Activated naive CD4-positive, alpha-beta T cell treated with anti-CD3 and anti-CD28 coated beads, Interleukin-2, amount 50 U/mL, for 72 hours (primary cell): ENCODE data around the gene NRAS. TPM values are rescaled to one million over a fixed set of nuclear protein-coding genes. Genes with fewer than 3 reads are reported as not detected.

ENCODE experiments used
- ATAC-seq, 2 donors: fragments of 150-1000 bp; cut with Tn5 transposase; 2 replicates each; pipeline ENCODE4 v1.10.0; 2021; ENCODE audit warnings: mild to moderate bottlenecking in 2 of 2, moderate library complexity in 2 of 2
- DNase-seq, 2 donors: peaks; one replicate each; pipeline ENCODE4 v3.0.0; 2021 to 2022; ENCODE audit warnings: low spot score in 2 of 2
- H3K27ac Mint-ChIP-seq, 2 donors: one replicate each; pipeline ENCODE4 v1.8.0; 2022; ENCODE audit warnings: mild to moderate bottlenecking in 2 of 2, mixed read lengths in 2 of 2
- H3K36me3 Mint-ChIP-seq, 2 donors: one replicate each; pipeline ENCODE4 v1.8.0; 2022; ENCODE audit warnings: mixed read lengths in 2 of 2
- H3K9me3 Mint-ChIP-seq, 2 donors: one replicate each; pipeline ENCODE4 v1.8.0; 2022; ENCODE audit warnings: mixed read lengths in 2 of 2
- total RNA-seq, 2 donors: library from RNA; stranded (reverse); gene quantifications; one replicate each; pipeline ENCODE4 v1.2.3, GENCODE V29; 2022

Gene NRAS
- total RNA-seq, 2 donors from 2014 or later, result 43.9 to 52.3 TPM

GRCh38 chr1:114741963-114742746 is 25.6 kb upstream of the NRAS start:
- Mint-ChIP-seq H3K9me3 (no peaks in the 10 kb centered on the region), H3K36me3 (peaks cover 0 to 38% of the 10 kb centered on the region in 2 donors), H3K27ac (peak overlapping the region in 1 of 2 donors; percentile 41)
- ATAC-seq (no peak), DNase-seq (no peak)

DNA sequence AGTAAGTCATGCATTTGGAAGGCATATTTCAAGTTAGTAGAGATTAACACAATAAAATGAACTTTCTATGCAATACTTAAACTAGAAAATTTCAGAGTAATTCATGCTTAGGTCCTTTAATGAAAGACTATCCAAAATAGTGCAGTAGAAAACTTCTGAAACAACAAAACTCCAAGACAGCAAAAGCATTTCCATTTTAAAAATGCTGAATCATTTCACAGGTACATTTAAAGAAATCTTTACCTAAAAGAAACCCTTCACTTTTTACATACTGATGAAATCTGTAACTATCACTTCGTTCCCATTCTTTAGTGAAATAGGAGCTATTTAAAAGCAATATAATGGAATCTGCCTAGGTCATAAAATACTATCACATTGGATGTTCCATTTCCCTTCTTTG is 23.8 kb upstream of the NRAS start:
- ATAC-seq (no peak), DNase-seq (no peak)
- Mint-ChIP-seq H3K27ac (no peak overlapping the region), H3K9me3 (no peaks in the 10 kb centered on the region), H3K36me3 (peaks cover 11 to 42% of the 10 kb centered on the region in 2 donors)

DNA sequence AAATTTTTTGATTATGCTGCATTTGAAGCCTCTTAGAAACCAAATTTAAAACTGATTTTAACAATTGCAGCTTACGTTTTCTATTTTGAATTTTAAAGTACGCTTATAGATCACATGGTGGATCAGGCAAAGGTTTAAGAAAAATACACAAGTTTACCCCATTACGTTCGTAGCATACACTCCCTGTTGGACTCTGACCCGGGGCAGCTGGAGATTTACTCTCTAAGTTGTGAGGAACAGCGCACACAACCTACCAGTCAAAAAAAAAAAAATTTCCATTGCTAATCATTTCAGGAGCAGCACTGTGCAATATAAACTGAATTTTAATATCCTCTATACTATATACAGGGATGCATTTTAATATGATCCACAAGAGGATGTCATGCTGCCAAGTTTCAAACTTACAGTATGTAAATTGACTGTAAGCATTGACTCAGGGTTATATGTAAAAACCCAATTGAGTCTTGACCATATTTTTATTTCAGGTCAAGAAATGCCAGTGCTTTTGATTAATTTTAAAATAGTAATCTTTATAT is 20.8 kb upstream of the NRAS start:
- peaks cover 11 to 30% of the 10 kb centered on the region in 2 donors for H3K36me3 Mint-ChIP-seq
- no peaks in the 10 kb centered on the region for H3K9me3 Mint-ChIP-seq
- H3K27ac Mint-ChIP-seq, result peak overlapping the region in 1 of 2 donors; percentile 50
- no peak for ATAC-seq
- DNase-seq, result no peak

GRCh38 chr1:114735479-114735878 is 18.9 kb upstream of the NRAS start:
- Mint-ChIP-seq H3K27ac (peak overlapping the region in 1 of 2 donors; percentile 15), H3K36me3 (peaks cover 11 to 32% of the 10 kb centered on the region in 2 donors), H3K9me3 (no peaks in the 10 kb centered on the region)
- no peak for ATAC-seq
- DNase-seq, result no peak

GRCh38 chr1:114729782-114730181 is 13.2 kb upstream of the NRAS start:
- ATAC-seq (no peak), DNase-seq (no peak)
- Mint-ChIP-seq H3K27ac (peak overlapping the region in 1 of 2 donors; percentile 55), H3K36me3 (peaks cover 5 to 48% of the 10 kb centered on the region in 2 donors), H3K9me3 (no peaks in the 10 kb centered on the region)

DNA sequence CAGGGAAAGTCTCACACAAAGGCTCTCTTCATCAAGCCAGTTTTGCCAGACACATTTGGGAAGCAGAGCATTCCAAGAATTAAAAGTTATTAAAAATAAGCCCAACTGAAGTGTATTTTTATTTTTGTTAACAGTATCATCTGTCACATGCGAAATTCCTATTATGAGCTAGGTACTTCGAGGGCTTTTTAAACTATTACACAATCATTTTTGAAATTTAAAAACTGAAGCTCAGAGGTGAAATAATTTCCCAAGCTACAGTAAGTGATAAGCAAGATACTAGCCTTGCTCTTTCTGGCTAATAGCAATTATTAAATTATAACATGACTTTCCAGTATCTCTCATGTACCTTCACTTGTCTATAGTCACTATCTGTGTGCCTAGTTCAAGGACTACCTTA is 12.0 kb upstream of the NRAS start:
- ATAC-seq, result no peak
- H3K36me3 Mint-ChIP-seq, result peaks cover 5 to 61% of the 10 kb centered on the region in 2 donors
- H3K27ac Mint-ChIP-seq, result peak overlapping the region in 1 of 2 donors; percentile 4
- no peaks in the 10 kb centered on the region for H3K9me3 Mint-ChIP-seq
- DNase-seq, result no peak

- ATAC-seq, result no peak
- peak overlapping the region in 1 of 2 donors; percentile 61 for H3K27ac Mint-ChIP-seq
These were observed 8.7 kb upstream of the NRAS start for GRCh38 chr1:114725230-114725629.

DNA sequence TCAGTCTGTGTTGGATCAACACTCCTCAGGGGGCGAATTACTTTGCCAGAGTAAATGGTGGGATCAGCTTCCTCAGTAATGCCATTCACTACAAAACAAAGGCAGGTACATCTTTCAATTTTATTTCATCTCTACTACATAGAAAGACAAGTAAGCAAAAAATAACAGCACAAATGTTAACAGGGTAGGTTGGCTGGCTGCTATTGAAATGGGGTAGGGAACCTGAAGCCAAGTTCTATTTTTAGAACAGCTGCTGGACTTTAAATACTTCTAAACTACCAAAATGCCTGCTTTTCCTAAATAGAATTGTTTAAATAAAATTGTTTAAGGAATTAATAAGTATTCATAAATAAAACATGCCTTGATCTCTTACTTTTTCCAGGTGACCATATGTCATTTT is 7.3 kb upstream of the NRAS start:
- ATAC-seq (no peak), DNase-seq (no peak)
- Mint-ChIP-seq H3K36me3 (peaks cover 17 to 58% of the 10 kb centered on the region in 2 donors), H3K27ac (peak overlapping the region; percentile 61 to 72), H3K9me3 (no peaks in the 10 kb centered on the region)

More at GRCh38 chr1:114725230-114725629, 8.7 kb upstream of the NRAS start:
- Mint-ChIP-seq H3K9me3 (no peaks in the 10 kb centered on the region), H3K36me3 (peaks cover 9 to 60% of the 10 kb centered on the region in 2 donors)
- DNase-seq, result no peak

- Mint-ChIP-seq H3K27ac (peak overlapping the region in 1 of 2 donors; percentile 61), H3K36me3 (peaks cover 21 to 62% of the 10 kb centered on the region in 2 donors), H3K9me3 (no peaks in the 10 kb centered on the region)
- DNase-seq (no peak), ATAC-seq (no peak)
These were observed 6.9 kb upstream of the NRAS start for GRCh38 chr1:114723457-114723856.

DNA sequence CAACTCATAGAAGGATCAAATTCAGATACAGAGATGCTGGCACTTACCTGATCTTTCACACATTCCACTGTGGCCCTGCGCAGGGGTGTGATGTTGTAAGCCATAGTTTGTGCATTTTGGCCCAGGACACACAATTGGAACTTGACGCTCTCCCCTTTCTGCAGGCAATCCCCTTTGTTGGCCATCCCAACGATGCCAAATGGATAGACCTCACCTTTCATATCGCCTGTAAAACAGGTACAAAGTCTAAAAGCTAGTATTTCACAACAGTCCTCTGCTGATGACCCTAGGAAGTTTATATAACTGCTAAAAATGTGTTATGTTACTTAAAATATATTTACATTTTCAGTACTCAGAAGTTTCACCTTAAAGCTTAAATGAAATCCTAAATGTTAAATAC is 3.9 kb upstream of the NRAS start:
- Mint-ChIP-seq H3K36me3 (peaks cover 33 to 68% of the 10 kb centered on the region in 2 donors), H3K27ac (peak overlapping the region in 1 of 2 donors; percentile 24), H3K9me3 (no peaks in the 10 kb centered on the region)
- no peak for ATAC-seq
- no peak for DNase-seq

DNA sequence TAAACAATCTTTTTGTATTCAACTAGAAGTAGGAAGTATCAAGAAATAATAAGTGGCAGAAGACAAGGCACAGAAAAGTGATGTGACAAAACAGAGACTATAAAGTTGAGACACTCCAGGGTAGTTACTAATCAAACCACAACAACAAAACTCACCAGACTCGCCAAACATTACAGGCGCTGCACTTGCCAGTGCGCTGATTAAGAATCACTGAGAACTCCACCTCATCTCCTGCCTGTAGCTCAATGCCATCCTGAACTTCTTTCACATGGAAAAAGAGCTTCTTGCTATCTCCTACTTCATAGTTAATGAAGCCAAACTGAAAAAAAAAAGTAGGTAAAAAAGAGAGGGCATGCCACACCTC is 2.8 kb upstream of the NRAS start:
- H3K9me3 Mint-ChIP-seq, result no peaks in the 10 kb centered on the region
- peaks cover 28 to 59% of the 10 kb centered on the region in 2 donors for H3K36me3 Mint-ChIP-seq
- no peak overlapping the region for H3K27ac Mint-ChIP-seq
- ATAC-seq (no peak), DNase-seq (no peak)

- Mint-ChIP-seq H3K36me3 (peaks cover 28 to 53% of the 10 kb centered on the region in 2 donors), H3K9me3 (no peaks in the 10 kb centered on the region), H3K27ac (peak overlapping the region; percentile 30 to 65)
- no peak for DNase-seq
- no peak for ATAC-seq
These were observed 2.3 kb upstream of the NRAS start for GRCh38 chr1:114718661-114719423.

GRCh38 chr1:114715952-114716303 is 643 bp downstream of the NRAS start:
- no peaks in the 10 kb centered on the region for H3K9me3 Mint-ChIP-seq
- peaks cover 28 to 40% of the 10 kb centered on the region in 2 donors for H3K36me3 Mint-ChIP-seq
- peak in 1 of 2 donors; percentile 1 for ATAC-seq
- DNase-seq, result no peak
- H3K27ac Mint-ChIP-seq, result peak overlapping the region; percentile 98 to 100

GRCh38 chr1:114712977-114713376 is 3.6 kb downstream of the NRAS start:
- H3K9me3 Mint-ChIP-seq, result no peaks in the 10 kb centered on the region
- H3K27ac Mint-ChIP-seq, result no peak overlapping the region
- H3K36me3 Mint-ChIP-seq, result peaks cover 12 to 25% of the 10 kb centered on the region in 2 donors
- ATAC-seq, result no peak
- DNase-seq, result no peak

- H3K36me3 Mint-ChIP-seq, result peaks cover 4 to 15% of the 10 kb centered on the region in 2 donors
- ATAC-seq, result no peak
- no peak overlapping the region for H3K27ac Mint-ChIP-seq
These were observed 6.2 kb downstream of the NRAS start for GRCh38 chr1:114710360-114710759.

DNA sequence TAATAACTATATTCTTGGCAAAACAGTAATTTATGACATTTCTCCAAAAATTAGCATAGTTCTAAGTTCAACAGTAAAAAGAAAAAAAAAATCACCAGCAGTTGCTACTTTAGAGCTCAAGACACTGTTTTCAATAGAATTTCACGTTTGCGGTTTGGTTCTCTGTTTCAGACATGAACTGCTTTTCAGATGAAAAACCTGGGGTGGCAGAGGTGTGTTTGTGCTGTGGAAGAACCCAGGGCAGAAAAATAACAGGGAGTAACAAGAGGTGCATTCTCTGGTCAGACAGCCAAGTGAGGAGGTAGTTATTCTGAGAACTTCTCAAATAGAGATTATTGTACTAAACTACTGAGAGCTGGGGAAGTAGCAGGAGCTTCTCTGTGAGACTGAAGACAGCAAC is 9.0 kb downstream of the NRAS start:
- ATAC-seq (no peak), DNase-seq (no peak)
- peaks cover 4 to 15% of the 10 kb centered on the region in 2 donors for H3K36me3 Mint-ChIP-seq
- peak overlapping the region in 1 of 2 donors; percentile 83 for H3K27ac Mint-ChIP-seq
- H3K9me3 Mint-ChIP-seq, result no peaks in the 10 kb centered on the region

More at GRCh38 chr1:114710360-114710759, 6.2 kb downstream of the NRAS start:
- no peak for DNase-seq
- no peaks in the 10 kb centered on the region for H3K9me3 Mint-ChIP-seq

GRCh38 chr1:114703242-114703641 is 13.3 kb downstream of the NRAS start:
- DNase-seq (no peak), ATAC-seq (no peak)
- Mint-ChIP-seq H3K36me3 (peaks cover 4 to 7% of the 10 kb centered on the region in 2 donors), H3K9me3 (no peaks in the 10 kb centered on the region), H3K27ac (no peak overlapping the region)
